Heart left ventricle (tissue), 16 donors: Measurements from ENCODE around the gene OTUD4. TPM values are rescaled to one million over a fixed set of nuclear protein-coding genes. Genes with fewer than 3 reads are reported as not detected.

Experiments used
- ATAC-seq, 4 donors: fragments of 200-7000 bp; cut with Tn5 transposase; one replicate each; pipeline ENCODE4 v1.9.1; 2020 to 2022; ENCODE audit warnings: moderate library complexity in 4 of 4, mild to moderate bottlenecking in 3 of 4, moderate number of reproducible peaks in 1 of 4
- DNase-seq, 5 donors: peaks; one replicate each; pipeline ENCODE4 v3.0.0-alpha.2; 2020
- H3K27ac ChIP-seq, 12 donors: fragments of 200-600 bp; sonication (generic) in 4 of 12; one replicate each; pipeline versions ENCODE4 v1.5.0 to v1.8.0; 2016 to 2022; ENCODE audit warnings: mild to moderate bottlenecking in 2 of 12
- H3K27me3 ChIP-seq, 9 donors: fragments of 200-600 bp; sonication (generic) in 2 of 9; one replicate each; pipeline versions ENCODE4 v1.5.1 to v1.8.0; 2016 to 2022; ENCODE audit warnings: mild to moderate bottlenecking in 3 of 9
- H3K36me3 ChIP-seq, 9 donors: fragments of 200-600 bp; sonication (generic) in 2 of 9; one replicate each; pipeline versions ENCODE4 v1.5.0 to v1.8.0; 2018 to 2022; ENCODE audit warnings: mild to moderate bottlenecking in 2 of 9
- H3K4me1 ChIP-seq, 12 donors: fragments of 200-600 bp; sonication (generic) in 4 of 12; one replicate each; pipeline versions ENCODE4 v1.5.0 to v1.8.0; 2016 to 2022; ENCODE audit warnings: mild to moderate bottlenecking in 3 of 12
- H3K4me3 ChIP-seq, 12 donors: fragments of 200-600 bp; sonication (generic) in 4 of 12; one replicate each; pipeline versions ENCODE4 v1.5.0 to v1.8.0; 2017 to 2022; ENCODE audit warnings: mild to moderate bottlenecking in 9 of 12, moderate library complexity in 4 of 12
- H3K9me3 ChIP-seq, 12 donors: fragments of 200-600 bp; sonication (generic) in 4 of 12; one replicate each; pipeline versions ENCODE4 v1.5.0 to v1.8.0; 2016 to 2022; ENCODE audit warnings: mild to moderate bottlenecking in 1 of 12
- POLR2A ChIP-seq, 2 donors: fragments of 450-650 bp; IDR thresholded peaks; one replicate each; pipeline ENCODE4 v1.6.1; 2017; ENCODE audit warnings: antibody characterized with exemption in 2 of 2, mild to moderate bottlenecking in 2 of 2, moderate library complexity in 2 of 2
- WGBS, 4 donors: extraction: QIAGEN DNeasy Blood & Tissue Kit in 2 of 4; methylation state at CpG; one replicate each; pipeline versions ENCODE4 v1.1.5 to v1.1.7; 2013 to 2018; 5-methylcytosine and 5-hydroxymethylcytosine counted together
- intact Hi-C, 10 donors: fragments of 100-400 bp; cut with DNase I; formaldehyde crosslinking; loops; one replicate each; pipeline versions ENCODE4 v1.11.1 to v1.14.2; 2022
- polyA plus RNA-seq, 2 donors: library from polyadenylated mRNA; stranded (reverse); fragments of 200-250 nt; gene quantifications; one replicate each; pipeline ENCODE4 v1.2.3, GENCODE V29; 2013
- total RNA-seq, 9 donors: library from RNA; depleted of rRNA in 2 of 9; stranded (reverse); fragments of >200 nt in 2 of 9; fragmentation: NEBNext Ultra II Directional in 3 of 9; extraction: Animal tissue kit (Norgen Biotek cat#: 25700) in 3 of 9; gene quantifications; one replicate each; pipeline versions ENCODE4 v1.1.0 to v1.2.4, GENCODE V29; 2016 to 2023
- TF ChIP-seq, protein P1 (sequence below), 12 donors: fragments of 200-600 bp; sonication (generic) in 4 of 12; IDR thresholded peaks; one replicate each; pipeline versions ENCODE4 v1.5.0 to v1.8.0; 2018 to 2022; ENCODE audit warnings: antibody characterized with exemption in 12 of 12, mild to moderate bottlenecking in 5 of 12
- donor health status: ischemic (EF 13 %, LVEDD 7.1; RV severe dilation, severe dysfunction).
- donor health status: healthy with polysubstance abuse.
- donor health status: DM: no; HTN: yes; CAD: no.
- donor health status: DM: no; HTN: no; CAD: no.
- donor health status: ischemic (EF 25% LVEDD 6.9; RV normal size, moderate dysfunction).
- donor health status: ischemic (EF 25% LVEDD 5.7; RV mildly dilated, moderate dysfunction).
- donor health status: healthy.
- donor health status: DM: yes; HTN: yes; CAD: no.
- donor health status: ischemic (EF 35%, LVEDD 5.7; RV mildly dilated, moderate dysfunction).
- donor health status: nonischemic (EF 11% LVEDD 7.7; RV severe dilation, severe dysfunction).
- donor health status: DM: yes; HTN: yes; CAD: no.
- donor health status: PGD.
- donor health status: ischemic (EF 29% LVEDD 5.4; RV normal size, mild dysfunction).
- donor health status: nonischemic (EF 23%, LVEDD 6.1; RV moderate dilation, normal function).

Gene OTUD4
- total and polyA plus RNA-seq, 11 donors, result 7.7 to 42.1 (median 28.4) TPM

DNA sequence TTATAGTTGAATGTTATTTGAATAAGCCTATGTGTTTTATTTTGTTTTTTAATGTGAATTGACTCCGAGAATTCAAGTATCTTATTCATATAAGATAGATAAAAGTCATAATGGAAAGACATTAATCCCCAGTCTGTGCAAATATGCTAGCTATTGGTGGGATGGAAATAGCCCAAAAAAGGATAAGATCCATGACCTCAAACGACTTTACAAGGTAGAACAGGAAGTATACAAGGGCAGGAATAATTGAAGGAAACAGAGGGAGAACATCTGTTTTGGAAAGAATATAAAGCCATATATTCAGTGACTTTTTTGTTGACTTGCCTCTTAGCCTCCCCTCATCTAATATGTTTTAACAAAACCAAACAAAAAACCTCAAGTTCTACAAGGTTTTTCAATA, 73.3 kb downstream of the OTUD4 start:
- H3K4me1 ChIP-seq, result peaks cover 0 to 23% (median under 1%) of the 10 kb centered on the region in 12 donors
- WGBS, 4 donors, result 48 to 68% (median 57%) methylated on average over 2 of the region's 2 CpGs
- H3K27me3 ChIP-seq, result no peaks in the 10 kb centered on the region
- intact Hi-C loops, result no loop called here
- H3K27ac ChIP-seq, result no peak overlapping the region
- H3K4me3 ChIP-seq, result no peak overlapping the region
- peaks cover 0 to 81% (median 80%) of the 10 kb centered on the region in 9 donors for H3K36me3 ChIP-seq
- TF ChIP-seq, protein P1, sequence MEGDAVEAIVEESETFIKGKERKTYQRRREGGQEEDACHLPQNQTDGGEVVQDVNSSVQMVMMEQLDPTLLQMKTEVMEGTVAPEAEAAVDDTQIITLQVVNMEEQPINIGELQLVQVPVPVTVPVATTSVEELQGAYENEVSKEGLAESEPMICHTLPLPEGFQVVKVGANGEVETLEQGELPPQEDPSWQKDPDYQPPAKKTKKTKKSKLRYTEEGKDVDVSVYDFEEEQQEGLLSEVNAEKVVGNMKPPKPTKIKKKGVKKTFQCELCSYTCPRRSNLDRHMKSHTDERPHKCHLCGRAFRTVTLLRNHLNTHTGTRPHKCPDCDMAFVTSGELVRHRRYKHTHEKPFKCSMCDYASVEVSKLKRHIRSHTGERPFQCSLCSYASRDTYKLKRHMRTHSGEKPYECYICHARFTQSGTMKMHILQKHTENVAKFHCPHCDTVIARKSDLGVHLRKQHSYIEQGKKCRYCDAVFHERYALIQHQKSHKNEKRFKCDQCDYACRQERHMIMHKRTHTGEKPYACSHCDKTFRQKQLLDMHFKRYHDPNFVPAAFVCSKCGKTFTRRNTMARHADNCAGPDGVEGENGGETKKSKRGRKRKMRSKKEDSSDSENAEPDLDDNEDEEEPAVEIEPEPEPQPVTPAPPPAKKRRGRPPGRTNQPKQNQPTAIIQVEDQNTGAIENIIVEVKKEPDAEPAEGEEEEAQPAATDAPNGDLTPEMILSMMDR (IDR thresholded peaks at IDR 0.05), result no peak
- no peak for TF ChIP-seq POLR2A (IDR thresholded peaks at IDR 0.05)
- no peak for ATAC-seq
- DNase-seq, result no peak
- no peaks in the 10 kb centered on the region for H3K9me3 ChIP-seq

DNA sequence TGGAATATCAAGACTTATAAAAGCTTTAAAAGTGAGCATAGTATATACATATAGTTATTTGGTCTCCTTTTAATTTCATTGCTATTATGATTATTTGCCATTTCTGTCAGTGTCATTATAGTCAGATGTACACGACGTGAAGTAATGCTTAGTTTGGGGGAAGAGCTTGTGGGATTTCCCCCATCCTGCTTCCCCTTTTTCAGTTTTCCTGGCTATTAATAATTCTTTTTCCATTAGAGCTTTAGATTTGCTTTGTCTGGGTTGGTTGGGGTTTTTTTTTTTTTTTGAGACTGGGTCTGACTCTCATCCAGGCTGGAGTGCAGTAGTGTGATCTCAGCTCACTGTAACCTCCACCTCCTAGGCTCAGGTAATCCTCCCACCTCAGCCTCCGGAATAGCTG, 76.9 kb downstream of the OTUD4 start:
- peaks cover 0 to 54% (median 22%) of the 10 kb centered on the region in 12 donors for H3K4me1 ChIP-seq
- no peak for DNase-seq

DNA sequence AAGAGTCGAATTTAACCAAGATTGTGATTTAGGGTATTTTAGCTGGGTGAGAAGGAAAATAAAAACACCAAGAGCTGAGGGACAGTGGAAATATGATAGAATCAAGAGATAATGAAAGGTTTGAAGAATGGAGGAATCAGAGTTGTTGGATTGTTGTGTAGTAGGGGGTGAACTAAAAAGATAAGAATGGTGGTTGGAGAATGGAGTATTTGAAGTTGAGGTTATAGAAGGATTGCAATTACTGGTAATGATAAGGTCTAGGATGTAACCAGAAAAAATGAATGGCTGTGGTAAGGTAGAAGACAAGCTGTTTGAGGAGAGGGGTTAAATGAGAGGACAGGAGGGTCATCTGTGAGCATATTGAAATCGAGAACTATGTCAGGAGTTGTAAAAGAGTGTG, 77.8 kb downstream of the OTUD4 start:
- H3K9me3 ChIP-seq, result no peaks in the 10 kb centered on the region
- intact Hi-C loops, result no loop called here
- peaks cover 0 to 36% (median 35%) of the 10 kb centered on the region in 9 donors for H3K36me3 ChIP-seq
- no peaks in the 10 kb centered on the region for H3K27me3 ChIP-seq
- H3K27ac ChIP-seq, result no peak overlapping the region
- no peak overlapping the region for H3K4me3 ChIP-seq
- peaks cover 0 to 51% (median 22%) of the 10 kb centered on the region in 12 donors for H3K4me1 ChIP-seq
- no peak for DNase-seq
- TF ChIP-seq, protein P1 (IDR thresholded peaks at IDR 0.05), result no peak
- TF ChIP-seq POLR2A (IDR thresholded peaks at IDR 0.05), result no peak
- ATAC-seq, result no peak
- WGBS, 4 donors, result 87 to 94% (median 89%) methylated on average over 2 of the region's 2 CpGs

More for the DNA sequence above, 76.9 kb downstream of the OTUD4 start:
- H3K27me3 ChIP-seq, result no peaks in the 10 kb centered on the region
- ATAC-seq, result no peak
- H3K9me3 ChIP-seq, result no peaks in the 10 kb centered on the region
- TF ChIP-seq, protein P1 (IDR thresholded peaks at IDR 0.05), result no peak
- no peak for TF ChIP-seq POLR2A (IDR thresholded peaks at IDR 0.05)
- WGBS, 4 donors, result 70 to 83% (median 74%) methylated on average over 3 of the region's 3 CpGs
- H3K27ac ChIP-seq, result no peak overlapping the region
- no peak overlapping the region for H3K4me3 ChIP-seq
- intact Hi-C loops, result no loop called here
- H3K36me3 ChIP-seq, result peaks cover 0 to 45% (median 43%) of the 10 kb centered on the region in 9 donors

DNA sequence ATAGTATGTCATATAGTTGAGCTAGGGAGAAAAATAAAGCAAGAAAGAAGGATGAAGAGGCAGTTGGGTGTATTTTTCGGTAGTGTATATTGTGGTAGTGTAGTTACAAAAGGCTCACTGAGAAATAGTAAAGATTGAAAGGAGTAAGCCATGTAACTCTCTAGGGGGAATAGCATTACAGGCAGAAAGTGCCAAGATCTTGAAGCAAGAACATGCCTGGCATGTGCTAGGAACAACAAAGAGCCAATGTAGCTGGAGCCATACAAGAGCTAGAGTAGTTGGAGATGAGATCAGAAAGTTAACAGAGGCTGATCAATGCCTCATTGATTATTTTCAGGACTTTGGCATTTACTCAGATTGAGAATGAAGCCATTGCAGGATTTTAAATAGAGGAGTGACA, 79.3 kb downstream of the OTUD4 start:
- Histone ChIP-seq H3K4me3 (no peak overlapping the region), H3K36me3 (peaks cover 0 to 21% (median 19%) of the 10 kb centered on the region in 9 donors), H3K9me3 (no peaks in the 10 kb centered on the region), H3K27ac (no peak overlapping the region), H3K4me1 (peaks cover 3 to 64% (median 33%) of the 10 kb centered on the region in 12 donors), H3K27me3 (no peaks in the 10 kb centered on the region)
- no peak for DNase-seq
- WGBS, 4 donors, result 87 to 99% (median 96%) methylated on average over 1 of the region's 1 CpG
- TF ChIP-seq, protein P1 (IDR thresholded peaks at IDR 0.05), result no peak
- TF ChIP-seq POLR2A (IDR thresholded peaks at IDR 0.05), result no peak
- intact Hi-C loops, result no loop called here
- no peak for ATAC-seq
